CD4-positive, alpha-beta T cell treated with Interleukin-15 for 1 hour (primary cell): ENCODE results near the gene MRPS2.
A peak's percentile ranks its signal among the peaks of the same experiment; 100 is the strongest.
"Not testable (repeated sequence)": the region's sequence is repeated elsewhere in the genome, so short reads cannot be mapped to it uniquely, and the experiment has no call there.

ENCODE experiments used
- DNase-seq: peaks from one replicate; pipeline ENCODE4 v3.0.0-alpha.2; 2020

MRPS2 gene

GRCh38 chr9:135500525-135501260 is at the start of gene MRPS2:
MRPS2 (plus strand) TSS chr9:135500682; CDS start chr9:135500711, 29 bp downstream.
- DNase-seq, result peak; percentile 86

- no peak for DNase-seq
Observed at GRCh38 chr9:135450956-135451355, 49.5 kb upstream of the MRPS2 start.

GRCh38 chr9:135451909-135452308 is 48.6 kb upstream of the MRPS2 start:
- not testable (repeated sequence) for DNase-seq

- DNase-seq, result no peak
Observed at GRCh38 chr9:135454737-135455136, 45.7 kb upstream of the MRPS2 start.

- DNase-seq, result no peak
Observed at GRCh38 chr9:135455401-135456030, 45.0 kb upstream of the MRPS2 start.

- no peak for DNase-seq
Observed at GRCh38 chr9:135456436-135457104, 43.9 kb upstream of the MRPS2 start.

GRCh38 chr9:135458478-135458877 is 42.0 kb upstream of the MRPS2 start:
- not testable (repeated sequence) for DNase-seq

- DNase-seq, result no peak
Observed at GRCh38 chr9:135461936-135462335, 38.5 kb upstream of the MRPS2 start.

- no peak for DNase-seq
Observed at GRCh38 chr9:135463140-135463539, 37.3 kb upstream of the MRPS2 start.

GRCh38 chr9:135464181-135464580 is 36.3 kb upstream of the MRPS2 start:
- DNase-seq, result no peak

GRCh38 chr9:135468854-135469521 is 31.5 kb upstream of the MRPS2 start:
- DNase-seq, result peak; percentile 27

- DNase-seq, result no peak
Observed at GRCh38 chr9:135471791-135472640, 28.5 kb upstream of the MRPS2 start.

GRCh38 chr9:135473972-135474543 is 26.4 kb upstream of the MRPS2 start:
- no peak for DNase-seq

GRCh38 chr9:135474915-135475314 is 25.6 kb upstream of the MRPS2 start:
- DNase-seq, result no peak

- DNase-seq, result no peak
Observed at GRCh38 chr9:135476561-135477355, 23.7 kb upstream of the MRPS2 start.

- DNase-seq, result no peak
Observed at GRCh38 chr9:135478191-135478590, 22.3 kb upstream of the MRPS2 start.

- no peak for DNase-seq
Observed at GRCh38 chr9:135478829-135479468, 21.5 kb upstream of the MRPS2 start.

GRCh38 chr9:135479469-135480052 is 20.9 kb upstream of the MRPS2 start, which contains the start of gene PPP1R26:
PPP1R26 (plus strand) TSS chr9:135479782; CDS start chr9:135484511, 4,729 bp downstream.
- no peak for DNase-seq

GRCh38 chr9:135480071-135480939 is 20.2 kb upstream of the MRPS2 start:
- DNase-seq, result no peak
